ENCODE measurements around the gene UBE2Z. TPM values are rescaled to one million over a fixed set of nuclear protein-coding genes. Genes with fewer than 3 reads are reported as not detected.

Gene UBE2Z
- total RNA-seq, 1 experiment from 2014 or later = 65.1 TPM

DNA sequence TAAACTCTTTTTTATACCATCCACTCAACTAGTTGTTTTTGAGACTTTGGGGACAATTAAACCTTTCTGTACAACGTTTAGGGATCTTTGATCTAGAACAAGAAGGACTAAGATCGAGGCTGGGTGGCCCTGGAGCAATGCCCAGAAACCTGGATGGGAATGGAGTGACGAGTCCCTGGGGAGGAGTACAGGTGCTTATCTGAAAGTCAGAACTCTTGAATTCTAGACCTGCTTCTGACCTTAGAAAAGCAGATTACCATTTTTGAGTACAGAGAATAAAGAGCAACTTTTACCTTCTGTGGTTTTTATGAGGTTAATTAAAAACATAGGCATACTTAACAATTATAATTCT lies 17.8 kb downstream of the UBE2Z start (continued):
- TF ChIP-seq, protein P1, sequence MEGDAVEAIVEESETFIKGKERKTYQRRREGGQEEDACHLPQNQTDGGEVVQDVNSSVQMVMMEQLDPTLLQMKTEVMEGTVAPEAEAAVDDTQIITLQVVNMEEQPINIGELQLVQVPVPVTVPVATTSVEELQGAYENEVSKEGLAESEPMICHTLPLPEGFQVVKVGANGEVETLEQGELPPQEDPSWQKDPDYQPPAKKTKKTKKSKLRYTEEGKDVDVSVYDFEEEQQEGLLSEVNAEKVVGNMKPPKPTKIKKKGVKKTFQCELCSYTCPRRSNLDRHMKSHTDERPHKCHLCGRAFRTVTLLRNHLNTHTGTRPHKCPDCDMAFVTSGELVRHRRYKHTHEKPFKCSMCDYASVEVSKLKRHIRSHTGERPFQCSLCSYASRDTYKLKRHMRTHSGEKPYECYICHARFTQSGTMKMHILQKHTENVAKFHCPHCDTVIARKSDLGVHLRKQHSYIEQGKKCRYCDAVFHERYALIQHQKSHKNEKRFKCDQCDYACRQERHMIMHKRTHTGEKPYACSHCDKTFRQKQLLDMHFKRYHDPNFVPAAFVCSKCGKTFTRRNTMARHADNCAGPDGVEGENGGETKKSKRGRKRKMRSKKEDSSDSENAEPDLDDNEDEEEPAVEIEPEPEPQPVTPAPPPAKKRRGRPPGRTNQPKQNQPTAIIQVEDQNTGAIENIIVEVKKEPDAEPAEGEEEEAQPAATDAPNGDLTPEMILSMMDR (IDR thresholded peaks at IDR 0.05) = no peak
- TF ChIP-seq FOXP1 (CRISPR knock-in tag; IDR thresholded peaks at IDR 0.05; ENCODE audit: borderline replicate concordance) = no peak
- no peak for TF ChIP-seq EMX1 (CRISPR knock-in tag; IDR thresholded peaks at IDR 0.05)
- TF ChIP-seq, protein P2, sequence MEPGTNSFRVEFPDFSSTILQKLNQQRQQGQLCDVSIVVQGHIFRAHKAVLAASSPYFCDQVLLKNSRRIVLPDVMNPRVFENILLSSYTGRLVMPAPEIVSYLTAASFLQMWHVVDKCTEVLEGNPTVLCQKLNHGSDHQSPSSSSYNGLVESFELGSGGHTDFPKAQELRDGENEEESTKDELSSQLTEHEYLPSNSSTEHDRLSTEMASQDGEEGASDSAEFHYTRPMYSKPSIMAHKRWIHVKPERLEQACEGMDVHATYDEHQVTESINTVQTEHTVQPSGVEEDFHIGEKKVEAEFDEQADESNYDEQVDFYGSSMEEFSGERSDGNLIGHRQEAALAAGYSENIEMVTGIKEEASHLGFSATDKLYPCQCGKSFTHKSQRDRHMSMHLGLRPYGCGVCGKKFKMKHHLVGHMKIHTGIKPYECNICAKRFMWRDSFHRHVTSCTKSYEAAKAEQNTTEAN (CRISPR knock-in tag; IDR thresholded peaks at IDR 0.05) = no peak

DNA sequence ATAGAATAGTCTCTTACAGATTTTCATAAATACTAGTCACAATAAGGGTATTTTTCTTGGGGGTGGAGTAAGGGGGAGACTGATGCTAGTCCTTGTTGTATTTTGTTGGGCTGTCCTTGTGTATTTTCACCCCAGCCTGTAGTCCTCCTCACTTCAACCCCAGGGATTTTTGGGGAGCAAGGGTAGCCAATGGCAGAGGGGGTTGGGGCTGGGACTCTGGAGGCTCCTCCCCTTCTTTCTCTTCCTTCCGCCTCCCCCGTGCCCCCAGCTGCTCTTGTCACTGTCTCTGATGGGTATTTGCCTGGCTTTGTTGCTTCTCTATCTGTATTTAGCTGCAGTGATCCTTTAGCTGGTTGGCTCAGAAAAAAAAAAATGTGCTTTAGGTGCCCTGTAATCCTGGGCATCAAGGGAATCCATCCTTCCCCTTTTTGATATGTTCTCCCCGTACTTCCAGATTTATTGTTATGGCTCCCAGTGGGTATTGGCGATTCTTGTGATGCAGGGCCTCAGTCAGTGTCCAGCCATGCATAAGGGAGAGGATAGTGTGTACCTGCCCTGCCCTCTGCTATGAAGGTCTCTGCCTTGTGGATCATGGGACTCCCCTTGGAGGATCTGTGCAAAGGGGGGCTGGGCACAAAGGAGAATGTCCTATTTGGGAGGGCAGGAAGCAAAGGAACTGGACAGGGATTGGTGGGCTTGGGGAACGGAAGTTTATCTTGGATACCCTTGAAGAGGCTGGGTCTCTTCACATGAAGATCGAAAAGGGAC lies 20.0 kb downstream of the UBE2Z start:
- H3K27ac Mint-ChIP-seq = peak overlapping the region; percentile 3; the same call in 1 of the 2 replicates
- ChIA-PET CTCF (no interaction called here), POLR2A (interaction anchor here (1.1 kb wide), 1 partner anchor 125 kb away, joined by 3 read pairs; no protein-coding TSS in a partner anchor)
- no peak for DNase-seq (ENCODE audit: low spot score)
- H3K4me1 Mint-ChIP-seq = no peaks in the 10 kb centered on the region
- ATAC-seq = peak; percentile 37
- TF ChIP-seq JUN (CRISPR knock-in tag; IDR thresholded peaks at IDR 0.05) (no peak), FOXK1 (CRISPR knock-in tag; IDR thresholded peaks at IDR 0.05) (no peak), SP1 (CRISPR knock-in tag; conservative IDR thresholded peaks at IDR 0.05) (no peak), MYBL2 (CRISPR knock-in tag; IDR thresholded peaks at IDR 0.05) (no peak)
- TF ChIP-seq, protein P3, sequence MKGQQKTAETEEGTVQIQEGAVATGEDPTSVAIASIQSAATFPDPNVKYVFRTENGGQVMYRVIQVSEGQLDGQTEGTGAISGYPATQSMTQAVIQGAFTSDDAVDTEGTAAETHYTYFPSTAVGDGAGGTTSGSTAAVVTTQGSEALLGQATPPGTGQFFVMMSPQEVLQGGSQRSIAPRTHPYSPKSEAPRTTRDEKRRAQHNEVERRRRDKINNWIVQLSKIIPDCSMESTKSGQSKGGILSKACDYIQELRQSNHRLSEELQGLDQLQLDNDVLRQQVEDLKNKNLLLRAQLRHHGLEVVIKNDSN (CRISPR knock-in tag; IDR thresholded peaks at IDR 0.05) = no peak
- TF ChIP-seq, protein P4, sequence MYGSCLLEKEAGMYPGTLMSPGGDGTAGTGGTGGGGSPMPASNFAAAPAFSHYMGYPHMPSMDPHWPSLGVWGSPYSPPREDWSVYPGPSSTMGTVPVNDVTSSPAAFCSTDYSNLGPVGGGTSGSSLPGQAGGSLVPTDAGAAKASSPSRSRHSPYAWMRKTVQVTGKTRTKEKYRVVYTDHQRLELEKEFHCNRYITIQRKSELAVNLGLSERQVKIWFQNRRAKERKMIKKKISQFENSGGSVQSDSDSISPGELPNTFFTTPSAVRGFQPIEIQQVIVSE (CRISPR knock-in tag; IDR thresholded peaks at IDR 0.05; ENCODE audit: borderline replicate concordance) = no peak
- TF ChIP-seq, protein P5, sequence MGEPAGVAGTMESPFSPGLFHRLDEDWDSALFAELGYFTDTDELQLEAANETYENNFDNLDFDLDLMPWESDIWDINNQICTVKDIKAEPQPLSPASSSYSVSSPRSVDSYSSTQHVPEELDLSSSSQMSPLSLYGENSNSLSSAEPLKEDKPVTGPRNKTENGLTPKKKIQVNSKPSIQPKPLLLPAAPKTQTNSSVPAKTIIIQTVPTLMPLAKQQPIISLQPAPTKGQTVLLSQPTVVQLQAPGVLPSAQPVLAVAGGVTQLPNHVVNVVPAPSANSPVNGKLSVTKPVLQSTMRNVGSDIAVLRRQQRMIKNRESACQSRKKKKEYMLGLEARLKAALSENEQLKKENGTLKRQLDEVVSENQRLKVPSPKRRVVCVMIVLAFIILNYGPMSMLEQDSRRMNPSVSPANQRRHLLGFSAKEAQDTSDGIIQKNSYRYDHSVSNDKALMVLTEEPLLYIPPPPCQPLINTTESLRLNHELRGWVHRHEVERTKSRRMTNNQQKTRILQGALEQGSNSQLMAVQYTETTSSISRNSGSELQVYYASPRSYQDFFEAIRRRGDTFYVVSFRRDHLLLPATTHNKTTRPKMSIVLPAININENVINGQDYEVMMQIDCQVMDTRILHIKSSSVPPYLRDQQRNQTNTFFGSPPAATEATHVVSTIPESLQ (CRISPR knock-in tag; IDR thresholded peaks at IDR 0.05) = no peak
- TF ChIP-seq, protein P6, sequence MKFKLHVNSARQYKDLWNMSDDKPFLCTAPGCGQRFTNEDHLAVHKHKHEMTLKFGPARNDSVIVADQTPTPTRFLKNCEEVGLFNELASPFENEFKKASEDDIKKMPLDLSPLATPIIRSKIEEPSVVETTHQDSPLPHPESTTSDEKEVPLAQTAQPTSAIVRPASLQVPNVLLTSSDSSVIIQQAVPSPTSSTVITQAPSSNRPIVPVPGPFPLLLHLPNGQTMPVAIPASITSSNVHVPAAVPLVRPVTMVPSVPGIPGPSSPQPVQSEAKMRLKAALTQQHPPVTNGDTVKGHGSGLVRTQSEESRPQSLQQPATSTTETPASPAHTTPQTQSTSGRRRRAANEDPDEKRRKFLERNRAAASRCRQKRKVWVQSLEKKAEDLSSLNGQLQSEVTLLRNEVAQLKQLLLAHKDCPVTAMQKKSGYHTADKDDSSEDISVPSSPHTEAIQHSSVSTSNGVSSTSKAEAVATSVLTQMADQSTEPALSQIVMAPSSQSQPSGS (CRISPR knock-in tag; IDR thresholded peaks at IDR 0.05; ENCODE audit: borderline replicate concordance, low read depth) = no peak
- no peak overlapping the region for H3K4me3 Mint-ChIP-seq
- H3K36me3 Mint-ChIP-seq = peaks cover 74% of the 10 kb centered on the region
- no peaks in the 10 kb centered on the region for H3K9me3 Mint-ChIP-seq
- H3K27me3 Mint-ChIP-seq (ENCODE audit: low read depth) = no peaks in the 10 kb centered on the region

Measured in WTC11 (cell line).